Sigmoid colon (tissue), 4 donors: ENCODE data around the gene RASEF.

Source experiments
- CTCF ChIP-seq, 4 experiments: fragments of 450-650 bp in 3 of 4; fragments of 200-600 bp in 1 of 4; IDR thresholded peaks; one replicate each; pipeline ENCODE4 v1.5.1; 2016 to 2019; ENCODE audit warnings: antibody characterized with exemption in 4 of 4, mild to moderate bottlenecking in 3 of 4, moderate library complexity in 2 of 4
- EP300 ChIP-seq, 4 donors: sonication (generic); formaldehyde crosslinking; IDR thresholded peaks; one replicate each; pipeline ENCODE4 v1.6.1; 2017; ENCODE audit warnings: antibody characterized with exemption in 4 of 4
- POLR2AphosphoS5 ChIP-seq, 4 donors: sonication (generic); formaldehyde crosslinking; IDR thresholded peaks; one replicate each; pipeline ENCODE4 v1.6.1; 2017; ENCODE audit warnings: antibody characterized with exemption in 4 of 4

- TF ChIP-seq POLR2AphosphoS5 (IDR thresholded peaks at IDR 0.05) (no peak), CTCF (IDR thresholded peaks at IDR 0.05) (no peak), EP300 (IDR thresholded peaks at IDR 0.05) (no peak)
These were observed 6.7 kb upstream of the RASEF start for GRCh38 chr9:83069651-83070050.
